Sigmoid colon (tissue), 4 donors: ENCODE data around the gene GNAS.

ENCODE experiments used
- POLR2A ChIP-seq, 2 donors: fragments of 450-650 bp; IDR thresholded peaks; one replicate each; pipeline ENCODE4 v1.6.1; 2016; ENCODE audit warnings: antibody characterized with exemption in 2 of 2, mild to moderate bottlenecking in 2 of 2, moderate library complexity in 2 of 2
- POLR2AphosphoS5 ChIP-seq, 4 donors: sonication (generic); formaldehyde crosslinking; IDR thresholded peaks; one replicate each; pipeline ENCODE4 v1.6.1; 2017; ENCODE audit warnings: antibody characterized with exemption in 4 of 4
- TF ChIP-seq, protein P1 (sequence below), 4 experiments: fragments of 450-650 bp in 3 of 4; fragments of 200-600 bp in 1 of 4; IDR thresholded peaks; one replicate each; pipeline ENCODE4 v1.5.1; 2016 to 2019; ENCODE audit warnings: antibody characterized with exemption in 4 of 4, mild to moderate bottlenecking in 3 of 4, moderate library complexity in 2 of 4

DNA sequence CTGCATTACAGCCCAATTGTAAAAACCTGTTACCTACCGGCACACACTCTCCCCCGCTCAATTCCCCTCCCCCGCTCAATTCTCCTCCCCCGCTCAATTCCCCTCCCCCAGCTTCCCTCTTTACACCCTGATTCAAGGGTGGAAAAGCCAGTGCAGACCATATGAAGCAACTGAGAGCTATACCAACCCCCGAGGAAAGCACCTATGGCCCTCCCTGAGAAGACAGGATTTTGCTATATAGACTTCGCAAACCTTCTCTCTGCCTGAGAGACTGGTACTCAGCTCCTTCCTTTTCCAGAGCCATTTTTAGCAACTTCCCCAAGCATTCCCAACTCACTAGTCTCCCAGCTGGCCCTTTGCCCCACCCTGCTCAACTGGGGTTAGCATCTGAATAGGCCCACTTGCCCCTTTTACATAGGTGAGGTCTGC lies 9.4 kb upstream of the GNAS start:
- no peak for TF ChIP-seq POLR2A (IDR thresholded peaks at IDR 0.05)
- TF ChIP-seq, protein P1, sequence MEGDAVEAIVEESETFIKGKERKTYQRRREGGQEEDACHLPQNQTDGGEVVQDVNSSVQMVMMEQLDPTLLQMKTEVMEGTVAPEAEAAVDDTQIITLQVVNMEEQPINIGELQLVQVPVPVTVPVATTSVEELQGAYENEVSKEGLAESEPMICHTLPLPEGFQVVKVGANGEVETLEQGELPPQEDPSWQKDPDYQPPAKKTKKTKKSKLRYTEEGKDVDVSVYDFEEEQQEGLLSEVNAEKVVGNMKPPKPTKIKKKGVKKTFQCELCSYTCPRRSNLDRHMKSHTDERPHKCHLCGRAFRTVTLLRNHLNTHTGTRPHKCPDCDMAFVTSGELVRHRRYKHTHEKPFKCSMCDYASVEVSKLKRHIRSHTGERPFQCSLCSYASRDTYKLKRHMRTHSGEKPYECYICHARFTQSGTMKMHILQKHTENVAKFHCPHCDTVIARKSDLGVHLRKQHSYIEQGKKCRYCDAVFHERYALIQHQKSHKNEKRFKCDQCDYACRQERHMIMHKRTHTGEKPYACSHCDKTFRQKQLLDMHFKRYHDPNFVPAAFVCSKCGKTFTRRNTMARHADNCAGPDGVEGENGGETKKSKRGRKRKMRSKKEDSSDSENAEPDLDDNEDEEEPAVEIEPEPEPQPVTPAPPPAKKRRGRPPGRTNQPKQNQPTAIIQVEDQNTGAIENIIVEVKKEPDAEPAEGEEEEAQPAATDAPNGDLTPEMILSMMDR (IDR thresholded peaks at IDR 0.05) = no peak
- TF ChIP-seq POLR2AphosphoS5 (IDR thresholded peaks at IDR 0.05) = no peak
